Astrocyte (in vitro differentiated cells and primary cell): ENCODE measurements around the gene PPP3CA. TPM values are rescaled to one million over a fixed set of nuclear protein-coding genes. Genes with fewer than 3 reads are reported as not detected.

Experiments used
- DNase-seq: peaks from one replicate; pipeline ENCODE4 v3.0.0-alpha.2; 2010; ENCODE audit warnings: low read depth
- FAIRE-seq: peaks from 2 replicates; lab custom pipeline; 2011; peaks lifted over from hg19 to GRCh38; lab: Jason Lieb, UNC
- H2AFZ ChIP-seq: 2 replicates; pipeline ENCODE4 v1.6.0; 2012; ENCODE audit warnings: low read depth, low read length, inconsistent platforms
- H3K27ac ChIP-seq: 2 replicates; pipeline ENCODE4 v1.5.1; 2011; ENCODE audit warnings: low read depth, low read length, inconsistent platforms
- H3K27me3 ChIP-seq: 2 replicates; pipeline ENCODE4 v1.6.0; 2011; ENCODE audit warnings: low read length, inconsistent platforms; ENCODE audit not compliant: insufficient read depth
- H3K36me3 ChIP-seq: 2 replicates; pipeline ENCODE4 v1.5.1; 2011; ENCODE audit warnings: low read length, inconsistent platforms; ENCODE audit not compliant: insufficient read depth
- H3K4me1 ChIP-seq: 2 replicates; pipeline ENCODE4 v1.5.1; 2011; ENCODE audit warnings: low read length, inconsistent platforms; ENCODE audit not compliant: insufficient read depth
- H3K4me2 ChIP-seq: 2 replicates; pipeline ENCODE4 v1.6.0; 2012; ENCODE audit warnings: low read length, inconsistent platforms
- H3K4me3 ChIP-seq: 2 replicates; pipeline ENCODE4 v1.5.1; 2011; ENCODE audit warnings: low read depth, mild to moderate bottlenecking, low read length, inconsistent platforms; ENCODE audit not compliant: insufficient read depth
- H3K79me2 ChIP-seq: 2 replicates; pipeline ENCODE4 v1.6.0; 2012; ENCODE audit warnings: mild to moderate bottlenecking, low read length, inconsistent platforms; ENCODE audit not compliant: insufficient read depth
- H3K9ac ChIP-seq: 2 replicates; pipeline ENCODE4 v1.6.0; 2012; ENCODE audit warnings: mild to moderate bottlenecking, low read length, inconsistent platforms
- H3K9me3 ChIP-seq: 2 replicates; pipeline ENCODE4 v1.5.1; 2012; ENCODE audit warnings: low read depth, mild to moderate bottlenecking, low read length, inconsistent platforms; ENCODE audit not compliant: insufficient read depth
- H4K20me1 ChIP-seq: 2 replicates; pipeline ENCODE4 v1.6.0; 2012; ENCODE audit warnings: low read length, inconsistent platforms; ENCODE audit not compliant: insufficient read depth
- H3K27ac Mint-ChIP-seq: one replicate; pipeline ENCODE4 v1.8.0; 2021; ENCODE audit warnings: mild to moderate bottlenecking, mixed read lengths; ENCODE audit not compliant: unreplicated experiment
- H3K27me3 Mint-ChIP-seq: one replicate; pipeline ENCODE4 v1.8.0; 2021; ENCODE audit warnings: low read depth, mixed read lengths; ENCODE audit not compliant: unreplicated experiment
- H3K36me3 Mint-ChIP-seq: one replicate; pipeline ENCODE4 v1.8.0; 2021; ENCODE audit warnings: low read depth, mixed read lengths; ENCODE audit not compliant: unreplicated experiment
- H3K4me1 Mint-ChIP-seq: one replicate; pipeline ENCODE4 v1.8.0; 2021; ENCODE audit warnings: low read depth, mixed read lengths; ENCODE audit not compliant: unreplicated experiment
- H3K4me3 Mint-ChIP-seq: one replicate; pipeline ENCODE4 v1.8.0; 2021; ENCODE audit warnings: mild to moderate bottlenecking, moderate library complexity, mixed read lengths; ENCODE audit not compliant: unreplicated experiment
- H3K9me3 Mint-ChIP-seq: one replicate; pipeline ENCODE4 v1.8.0; 2021; ENCODE audit warnings: mild to moderate bottlenecking, mixed read lengths; ENCODE audit not compliant: unreplicated experiment
- CTCF ChIP-seq: IDR thresholded peaks from 2 replicates; pipeline ENCODE4 v1.5.1; 2011; ENCODE audit warnings: low read depth, mild to moderate bottlenecking, inconsistent platforms, low read length, moderate library complexity; ENCODE audit not compliant: insufficient read depth
- EZH2 ChIP-seq: IDR thresholded peaks from 2 replicates; pipeline ENCODE4 v1.6.1; 2012; ENCODE audit warnings: mild to moderate bottlenecking, low read length, inconsistent platforms; ENCODE audit not compliant: insufficient read depth
- total RNA-seq: library from RNA; stranded (reverse); gene quantifications from 2 replicates; pipeline ENCODE4 v1.2.1, GENCODE V29; 2021

Gene PPP3CA
- total RNA-seq, 1 donor from 2014 or later = 101 TPM

- DNase-seq (no peak), FAIRE-seq (no peak)
- H3K9me3 Mint-ChIP-seq = no peaks in the 10 kb centered on the region
- Histone ChIP-seq H2AFZ (no peak overlapping the region), H3K9ac (no peak overlapping the region), H3K9me3 (no peaks in the 10 kb centered on the region), H4K20me1 (no peaks in the 10 kb centered on the region), H3K4me2 (no peak overlapping the region), H3K4me1 (no peaks in the 10 kb centered on the region), H3K4me3 (no peak overlapping the region), H3K36me3 (no peaks in the 10 kb centered on the region), H3K79me2 (no peaks in the 10 kb centered on the region), H3K27me3 (no peaks in the 10 kb centered on the region), H3K27ac (no peak overlapping the region)
- no peaks in the 10 kb centered on the region for H3K4me1 Mint-ChIP-seq
- no peaks in the 10 kb centered on the region for H3K27me3 Mint-ChIP-seq
- peaks cover 7% of the 10 kb centered on the region for H3K36me3 Mint-ChIP-seq
- H3K4me3 Mint-ChIP-seq = no peak overlapping the region
- TF ChIP-seq EZH2 = no peak
- no peak for TF ChIP-seq CTCF
- no peak overlapping the region for H3K27ac Mint-ChIP-seq
Measured at GRCh38 chr4:101064541-101065180, 282.7 kb downstream of the PPP3CA start.

GRCh38 chr4:101055392-101055791 is 291.9 kb downstream of the PPP3CA start:
- Histone ChIP-seq H3K36me3 (no peaks in the 10 kb centered on the region), H4K20me1 (no peaks in the 10 kb centered on the region), H3K79me2 (no peaks in the 10 kb centered on the region), H3K27ac (no peak overlapping the region), H3K4me2 (no peak overlapping the region), H2AFZ (no peak overlapping the region), H3K27me3 (no peaks in the 10 kb centered on the region), H3K4me1 (no peaks in the 10 kb centered on the region), H3K4me3 (no peak overlapping the region), H3K9me3 (no peaks in the 10 kb centered on the region), H3K9ac (no peak overlapping the region)
- Mint-ChIP-seq H3K4me3 (no peak overlapping the region), H3K9me3 (no peaks in the 10 kb centered on the region), H3K4me1 (no peaks in the 10 kb centered on the region), H3K27me3 (no peaks in the 10 kb centered on the region), H3K27ac (no peak overlapping the region), H3K36me3 (peaks cover 6% of the 10 kb centered on the region)
- DNase-seq = no peak
- no peak for FAIRE-seq
- TF ChIP-seq CTCF (no peak), EZH2 (no peak)

GRCh38 chr4:101050837-101051205 is 296.5 kb downstream of the PPP3CA start:
- no peaks in the 10 kb centered on the region for H3K4me1 ChIP-seq
- H3K36me3 Mint-ChIP-seq = no peaks in the 10 kb centered on the region
- no peaks in the 10 kb centered on the region for H3K36me3 ChIP-seq
- no peak overlapping the region for H2AFZ ChIP-seq
- no peaks in the 10 kb centered on the region for H3K9me3 Mint-ChIP-seq
- no peak overlapping the region for H3K27ac Mint-ChIP-seq
- H4K20me1 ChIP-seq = no peaks in the 10 kb centered on the region
- TF ChIP-seq EZH2 (no peak), CTCF (no peak)
- no peak for DNase-seq
- no peaks in the 10 kb centered on the region for H3K4me1 Mint-ChIP-seq
- H3K9me3 ChIP-seq = no peaks in the 10 kb centered on the region
- no peak overlapping the region for H3K4me3 Mint-ChIP-seq
- H3K4me2 ChIP-seq = no peak overlapping the region
- no peak for FAIRE-seq
- no peaks in the 10 kb centered on the region for H3K27me3 ChIP-seq
- no peak overlapping the region for H3K27ac ChIP-seq
- H3K27me3 Mint-ChIP-seq = no peaks in the 10 kb centered on the region
- no peaks in the 10 kb centered on the region for H3K79me2 ChIP-seq
- no peak overlapping the region for H3K4me3 ChIP-seq
- no peak overlapping the region for H3K9ac ChIP-seq
